A673 (cell line): ENCODE data around the gene RHO. TPM values are rescaled to one million over a fixed set of nuclear protein-coding genes. Genes with fewer than 3 reads are reported as not detected.

ENCODE experiments used
- BruUV-seq: library from RNA; stranded (reverse); fragments of 400-500 nt; replicated peaks from 2 replicates; lab custom pipeline; 2021; lab: Mats Ljungman, UMichigan
- CTCF ChIA-PET: fragments of 300-600 bp; sonication (Branson Sonifier 250); formaldehyde crosslinking; loops from one replicate; lab custom pipeline; 2022; ENCODE audit warnings: antibody characterized with exemption; lab: Charles Lee
- POLR2A ChIA-PET: fragments of 300-600 bp; sonication (Branson Sonifier 250); formaldehyde crosslinking; loops from one replicate; lab custom pipeline; 2022; ENCODE audit warnings: antibody characterized with exemption; ENCODE audit not compliant: low non-redundant PET; lab: Charles Lee
- DNase-seq: peaks from one replicate; pipeline ENCODE4 v3.0.0-alpha.2; 2015; ENCODE audit warnings: low spot score
- H3K27ac ChIP-seq: fragments of 200-600 bp; sonication (generic); 2 replicates; pipeline ENCODE4 v1.5.1; 2016; ENCODE audit warnings: mixed run types, low read depth, mild to moderate bottlenecking, mixed read lengths, antibody characterized with exemption, low read length; ENCODE audit not compliant: poor library complexity, severe bottlenecking
- H3K27me3 ChIP-seq: fragments of 200-600 bp; sonication (generic); replicated peaks from 2 replicates; pipeline ENCODE4 v1.6.1; 2017; ENCODE audit warnings: mixed run types, low read depth, mild to moderate bottlenecking, mixed read lengths, antibody characterized with exemption, low read length; ENCODE audit not compliant: insufficient read depth, poor library complexity
- H3K36me3 ChIP-seq: fragments of 200-600 bp; sonication (generic); 2 replicates; pipeline ENCODE4 v1.6.1; 2016; ENCODE audit warnings: mixed run types, mild to moderate bottlenecking, mixed read lengths, antibody characterized with exemption, low read length; ENCODE audit not compliant: insufficient read depth, poor library complexity, severe bottlenecking
- H3K4me1 ChIP-seq: fragments of 200-600 bp; sonication (generic); 2 replicates; pipeline ENCODE4 v1.6.1; 2017; ENCODE audit warnings: mixed run types, mild to moderate bottlenecking, mixed read lengths, antibody characterized with exemption, low read length; ENCODE audit not compliant: insufficient read depth, poor library complexity, severe bottlenecking
- H3K4me3 ChIP-seq: fragments of 200-600 bp; sonication (generic); 2 replicates; pipeline ENCODE4 v1.5.1; 2016; ENCODE audit warnings: low read depth, mixed run types, mild to moderate bottlenecking, mixed read lengths, low read length; ENCODE audit not compliant: poor library complexity, severe bottlenecking
- H3K9me3 ChIP-seq: fragments of 200-600 bp; sonication (generic); 2 replicates; pipeline ENCODE4 v1.6.1; 2016; ENCODE audit warnings: mixed run types, low read depth, mild to moderate bottlenecking, mixed read lengths, antibody characterized with exemption, low read length; ENCODE audit not compliant: poor library complexity, severe bottlenecking
- EZH2 ChIP-seq: fragments of 200-600 bp; sonication (generic); IDR thresholded peaks from 2 replicates; pipeline ENCODE4 v1.6.1; 2017; ENCODE audit warnings: borderline replicate concordance, low read depth, mild to moderate bottlenecking, mixed read lengths, antibody characterized with exemption, low read length; ENCODE audit not compliant: poor library complexity, severe bottlenecking
- intact Hi-C: fragments of 100-400 bp; cut with micrococcal nuclease; formaldehyde crosslinking; loops from one replicate; pipeline ENCODE4 v1.10.0; 2022; ENCODE audit not compliant: unreplicated experiment
- total RNA-seq: library from RNA; stranded (reverse); gene quantifications from 2 replicates; pipeline ENCODE4 v1.2.3, GENCODE V29; 2021
- TF ChIP-seq, protein P1 (sequence below): fragments of 300-800, 200-600 bp; sonication (generic); conservative IDR thresholded peaks from 2 replicates; pipeline ENCODE4 v1.5.1; 2017; ENCODE audit warnings: low read depth, mild to moderate bottlenecking, antibody characterized with exemption, low read length, moderate library complexity, mixed read lengths

RHO gene
- total RNA-seq, 1 experiment from 2014 or later = not detected

DNA sequence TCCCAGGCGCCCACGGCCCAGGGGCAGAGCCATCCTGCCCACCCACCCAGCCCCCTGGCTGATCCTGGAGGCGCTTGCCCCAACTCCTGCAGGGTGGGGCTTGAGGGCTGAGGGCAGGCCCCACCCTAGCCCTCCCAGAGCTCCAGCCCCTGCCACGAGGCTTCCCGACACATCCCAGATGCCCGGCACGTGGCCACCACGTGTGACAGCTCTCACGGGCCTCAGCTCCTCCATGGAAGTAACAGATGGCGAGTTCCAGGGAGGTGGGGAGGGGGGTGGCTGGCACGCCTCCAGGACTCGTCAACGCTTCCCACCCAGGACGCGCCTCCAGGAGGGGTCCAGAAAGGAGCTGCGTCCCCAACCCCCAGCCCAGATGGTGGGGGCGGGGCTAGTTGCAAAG is 48.9 kb downstream of the RHO start:
- TF ChIP-seq EZH2 = no peak
- TF ChIP-seq, protein P1, sequence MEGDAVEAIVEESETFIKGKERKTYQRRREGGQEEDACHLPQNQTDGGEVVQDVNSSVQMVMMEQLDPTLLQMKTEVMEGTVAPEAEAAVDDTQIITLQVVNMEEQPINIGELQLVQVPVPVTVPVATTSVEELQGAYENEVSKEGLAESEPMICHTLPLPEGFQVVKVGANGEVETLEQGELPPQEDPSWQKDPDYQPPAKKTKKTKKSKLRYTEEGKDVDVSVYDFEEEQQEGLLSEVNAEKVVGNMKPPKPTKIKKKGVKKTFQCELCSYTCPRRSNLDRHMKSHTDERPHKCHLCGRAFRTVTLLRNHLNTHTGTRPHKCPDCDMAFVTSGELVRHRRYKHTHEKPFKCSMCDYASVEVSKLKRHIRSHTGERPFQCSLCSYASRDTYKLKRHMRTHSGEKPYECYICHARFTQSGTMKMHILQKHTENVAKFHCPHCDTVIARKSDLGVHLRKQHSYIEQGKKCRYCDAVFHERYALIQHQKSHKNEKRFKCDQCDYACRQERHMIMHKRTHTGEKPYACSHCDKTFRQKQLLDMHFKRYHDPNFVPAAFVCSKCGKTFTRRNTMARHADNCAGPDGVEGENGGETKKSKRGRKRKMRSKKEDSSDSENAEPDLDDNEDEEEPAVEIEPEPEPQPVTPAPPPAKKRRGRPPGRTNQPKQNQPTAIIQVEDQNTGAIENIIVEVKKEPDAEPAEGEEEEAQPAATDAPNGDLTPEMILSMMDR = no peak
- Histone ChIP-seq H3K36me3 (no peaks in the 10 kb centered on the region), H3K9me3 (no peaks in the 10 kb centered on the region), H3K27me3 (no peaks in the 10 kb centered on the region), H3K4me3 (no peak overlapping the region), H3K27ac (no peak overlapping the region), H3K4me1 (no peaks in the 10 kb centered on the region)
- intact Hi-C loops = no loop called here
- no TSS peak for BruUV-seq
- ChIA-PET CTCF (no interaction called here), POLR2A (interaction anchor here (0.6 kb wide), 1 partner anchor 85 kb away, joined by 10 read pairs; no protein-coding TSS in a partner anchor)
- no peak for DNase-seq

DNA sequence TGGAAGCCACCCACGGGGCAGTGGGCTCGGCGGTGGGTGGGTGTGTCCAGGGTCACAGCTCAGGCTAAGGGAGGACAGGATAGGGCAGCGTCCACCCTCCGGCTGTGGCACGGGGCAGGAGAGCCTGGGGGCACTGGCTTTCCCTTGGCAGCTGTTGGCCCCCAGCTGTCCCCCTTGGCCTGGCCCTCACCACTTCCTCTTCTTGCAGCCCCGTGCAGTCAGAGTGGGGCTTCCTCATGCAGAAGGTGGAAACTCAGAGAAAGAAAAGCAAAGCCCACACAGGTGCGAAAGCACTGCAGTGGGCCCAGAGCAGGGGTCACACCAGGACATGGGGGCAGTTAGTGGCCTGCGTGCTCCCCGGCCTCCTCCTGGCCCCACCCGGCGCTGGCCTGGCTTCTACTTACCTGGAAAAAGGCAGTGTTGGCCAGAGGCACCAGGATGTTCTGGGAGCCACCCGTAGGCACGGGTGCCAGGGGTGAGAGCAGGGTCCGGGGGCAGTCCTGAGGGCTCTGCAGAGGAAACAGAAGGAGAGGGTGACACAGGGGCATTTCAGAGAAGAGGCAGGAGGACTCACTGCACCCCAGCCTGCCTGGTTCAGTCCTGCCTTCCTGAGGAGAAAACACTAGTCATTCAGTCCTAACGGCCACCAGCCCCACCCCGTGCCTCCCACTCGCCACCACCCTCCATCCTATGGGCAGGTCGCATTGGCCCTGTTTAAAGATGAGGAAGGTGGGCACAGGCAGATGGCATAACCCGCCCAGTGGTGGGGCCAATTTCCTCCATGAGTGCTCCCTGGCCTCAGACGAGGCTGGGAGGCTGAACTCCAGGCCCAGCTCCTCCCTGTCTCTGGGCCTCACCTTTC is 49.7 kb downstream of the RHO start:
- intact Hi-C loops = no loop called here
- ChIA-PET POLR2A (no interaction called here), CTCF (no interaction called here)
- no peaks in the 10 kb centered on the region for H3K9me3 ChIP-seq
- no peak for TF ChIP-seq EZH2
- TF ChIP-seq, protein P1 = no peak
- BruUV-seq = no TSS peak
- no peaks in the 10 kb centered on the region for H3K4me1 ChIP-seq
- H3K4me3 ChIP-seq = no peak overlapping the region
- no peak overlapping the region for H3K27ac ChIP-seq
- no peaks in the 10 kb centered on the region for H3K27me3 ChIP-seq
- DNase-seq = no peak
- H3K36me3 ChIP-seq = no peaks in the 10 kb centered on the region

DNA sequence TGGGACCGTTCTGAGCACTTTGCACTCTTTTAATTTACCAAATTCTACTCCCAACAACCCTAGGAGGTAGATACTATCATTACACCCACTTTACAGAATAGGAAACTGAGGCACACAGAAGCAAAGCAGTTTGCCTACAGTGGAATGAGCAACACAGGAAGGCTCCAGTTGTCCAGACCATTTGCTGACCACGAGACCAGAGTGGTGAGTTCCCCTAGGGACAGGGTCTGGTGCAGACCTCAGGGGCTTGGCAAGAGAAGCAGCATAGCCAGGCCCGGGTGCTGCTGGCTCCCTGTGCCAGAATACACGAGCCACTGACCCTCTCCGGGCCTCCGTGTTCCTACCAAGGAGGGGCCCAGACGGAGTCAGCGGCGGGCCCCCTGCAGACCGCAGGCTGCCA is 51.6 kb downstream of the RHO start:
- no peak for DNase-seq
- intact Hi-C loops = no loop called here
- Histone ChIP-seq H3K4me1 (no peaks in the 10 kb centered on the region), H3K27ac (no peak overlapping the region), H3K27me3 (no peaks in the 10 kb centered on the region), H3K4me3 (no peak overlapping the region), H3K9me3 (no peaks in the 10 kb centered on the region), H3K36me3 (no peaks in the 10 kb centered on the region)
- ChIA-PET CTCF (no interaction called here), POLR2A (no interaction called here)
- no peak for TF ChIP-seq EZH2
- TF ChIP-seq, protein P1 = no peak
- no TSS peak for BruUV-seq
